HG03442 (cell line): Measurements from ENCODE around the gene MEGF6.

Experiments used
- ATAC-seq: cut with Tn5 transposase; IDR thresholded peaks from one replicate; pipeline ENCODE4 v1.9.1; 2021; ENCODE audit warnings: mild to moderate bottlenecking, moderate library complexity; ENCODE audit not compliant: unreplicated experiment

Gene MEGF6

GRCh38 chr1:3507636-3508275, 103.6 kb downstream of the MEGF6 start:
- no peak for ATAC-seq

- no peak for ATAC-seq
Measured at GRCh38 chr1:3506943-3507342, 104.4 kb downstream of the MEGF6 start.

GRCh38 chr1:3506041-3506440, 105.3 kb downstream of the MEGF6 start:
- ATAC-seq, result no peak

GRCh38 chr1:3505161-3505560, 106.1 kb downstream of the MEGF6 start:
- ATAC-seq, result no peak

DNA sequence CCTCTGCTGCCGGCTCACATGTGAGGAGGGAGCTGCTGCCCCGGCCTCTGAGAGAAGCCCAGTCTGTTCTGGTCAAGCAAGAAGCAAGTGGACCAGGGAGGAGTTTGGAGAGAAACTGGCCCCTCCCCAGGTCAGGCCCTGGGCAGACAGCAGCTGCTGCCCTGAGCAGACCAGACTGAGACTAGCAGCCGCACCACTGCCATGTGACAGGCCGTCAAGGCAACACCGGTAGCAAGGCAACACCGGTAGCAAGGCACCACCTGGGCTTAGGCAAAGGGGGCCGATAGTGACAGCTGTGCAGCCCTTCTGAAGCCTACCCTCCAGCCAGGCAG, 106.5 kb downstream of the MEGF6 start:
- ATAC-seq, result no peak

DNA sequence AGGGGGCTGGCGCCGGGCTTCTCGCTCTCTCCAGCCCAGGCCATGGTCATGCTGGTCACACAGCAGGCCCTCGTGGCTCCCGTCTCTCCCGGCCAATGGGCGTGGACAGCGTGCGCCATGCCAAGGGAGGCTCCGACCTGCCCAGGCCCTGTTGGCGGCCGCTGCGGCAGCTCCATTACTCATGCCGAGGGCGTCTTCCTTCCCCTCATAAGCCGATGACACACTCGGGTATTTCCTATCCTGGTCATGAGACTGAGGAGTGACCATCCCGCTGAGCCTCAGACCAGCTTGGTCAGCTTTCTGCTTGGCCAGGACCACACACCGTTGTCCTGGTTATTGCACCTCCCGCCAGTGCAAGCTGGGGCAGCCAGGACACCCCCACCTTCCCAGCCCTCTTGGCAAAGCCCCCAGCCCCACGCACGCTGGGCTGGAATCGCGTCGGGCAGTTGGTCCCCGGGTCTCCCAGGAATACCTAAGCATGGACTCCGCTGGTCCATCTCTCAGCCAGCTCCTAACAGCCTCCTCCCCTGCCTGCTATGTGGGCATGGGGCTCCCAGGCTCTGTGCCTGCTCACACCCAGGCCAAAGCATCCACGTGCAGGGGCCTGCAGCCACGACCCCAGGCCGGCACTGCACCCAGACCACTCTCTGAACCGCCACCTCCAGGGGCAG, 107.0 kb downstream of the MEGF6 start:
- ATAC-seq, result no peak

- ATAC-seq, result no peak
Measured at GRCh38 chr1:3503525-3503886, 107.8 kb downstream of the MEGF6 start.

- no peak for ATAC-seq
Measured at GRCh38 chr1:3502641-3503524, 108.4 kb downstream of the MEGF6 start.

DNA sequence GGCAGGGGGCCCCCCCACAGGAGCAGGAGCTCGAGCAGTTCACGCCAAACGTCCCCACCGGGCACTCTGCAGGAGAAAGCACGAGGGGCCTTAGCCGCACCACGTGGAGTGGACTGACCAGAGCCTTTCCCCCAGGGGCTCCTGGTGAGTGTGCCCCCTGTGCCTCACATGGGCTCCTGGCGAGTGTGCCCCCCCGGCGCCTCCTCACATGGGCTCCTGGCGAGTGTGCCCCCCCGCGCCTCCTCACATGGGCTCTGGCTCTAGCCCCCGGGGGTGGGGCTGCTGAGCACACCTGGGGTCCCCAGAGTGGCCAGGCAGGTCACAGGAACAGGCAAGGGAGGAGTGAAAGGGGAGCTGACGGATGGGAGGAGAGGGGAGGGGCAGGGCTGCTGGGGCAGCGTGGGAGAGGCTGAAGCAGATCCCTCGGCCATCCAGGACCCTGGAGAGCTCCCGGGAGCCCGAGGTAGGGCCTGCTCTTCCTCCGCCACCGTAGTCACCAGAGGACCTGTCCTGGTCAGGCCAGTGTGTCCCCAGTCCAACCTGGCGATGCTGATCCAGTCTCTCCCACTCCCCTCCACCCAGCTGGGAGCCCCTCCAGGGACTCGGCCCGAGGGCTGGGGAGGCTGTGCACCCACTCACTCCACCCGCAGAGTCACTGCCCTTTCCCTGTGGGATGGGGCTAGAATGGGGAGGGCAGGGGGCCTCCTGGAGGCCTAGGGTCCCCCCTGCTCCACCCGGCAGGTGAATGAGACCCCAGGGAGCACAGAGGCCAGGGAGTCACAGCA, 109.3 kb downstream of the MEGF6 start:
- no peak for ATAC-seq

DNA sequence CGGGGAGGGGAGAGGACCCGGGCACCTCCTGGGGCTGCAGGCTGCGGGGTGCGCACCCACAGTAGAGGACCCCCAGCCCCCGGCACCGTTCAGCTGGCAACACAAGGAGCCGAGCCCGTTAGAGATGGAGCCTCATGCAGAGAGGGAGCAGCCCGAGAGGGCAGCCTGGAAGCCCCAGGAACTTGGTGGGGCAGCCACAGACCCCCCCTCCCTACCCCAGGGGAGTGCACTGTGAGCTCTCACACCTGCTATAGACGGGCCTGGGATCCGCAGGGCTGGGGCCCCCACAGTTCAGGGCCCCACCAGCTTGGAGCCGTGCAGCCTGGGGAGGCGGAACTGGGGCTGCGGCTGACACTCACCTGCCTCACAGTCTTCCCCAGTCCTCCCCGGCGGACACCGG, 109.9 kb downstream of the MEGF6 start:
- ATAC-seq, result no peak

DNA sequence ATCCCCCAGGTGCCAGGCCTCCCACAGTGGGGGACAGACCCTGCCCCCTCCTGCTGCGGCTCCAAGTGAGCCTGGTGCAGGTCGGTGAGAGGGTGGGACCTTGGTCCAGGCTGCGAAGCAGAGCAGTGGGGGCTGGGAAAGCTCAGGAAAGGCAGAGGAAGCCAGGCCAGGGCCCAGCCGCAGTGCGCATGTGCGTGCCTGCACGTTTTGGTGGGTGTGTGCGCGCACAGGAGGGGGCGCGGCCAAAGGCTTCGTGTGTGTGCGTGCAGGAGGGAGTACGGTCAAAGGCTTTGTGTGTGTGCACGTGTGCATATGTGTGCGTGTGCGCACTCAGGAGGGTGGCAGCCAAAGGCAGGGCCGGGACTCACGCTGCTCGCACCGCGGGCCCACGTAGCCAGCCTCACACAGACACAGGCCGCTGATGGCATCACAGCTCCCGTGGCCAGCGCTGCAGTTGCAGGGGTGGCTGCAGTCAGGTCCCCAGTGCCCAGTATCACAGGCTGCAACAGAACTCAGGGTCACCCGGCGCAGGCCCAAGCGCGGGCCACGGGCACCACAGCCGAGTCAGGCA, 111.0 kb downstream of the MEGF6 start:
- ATAC-seq, result no peak

- ATAC-seq, result no peak
Measured at GRCh38 chr1:3499611-3500010, 111.7 kb downstream of the MEGF6 start.

DNA sequence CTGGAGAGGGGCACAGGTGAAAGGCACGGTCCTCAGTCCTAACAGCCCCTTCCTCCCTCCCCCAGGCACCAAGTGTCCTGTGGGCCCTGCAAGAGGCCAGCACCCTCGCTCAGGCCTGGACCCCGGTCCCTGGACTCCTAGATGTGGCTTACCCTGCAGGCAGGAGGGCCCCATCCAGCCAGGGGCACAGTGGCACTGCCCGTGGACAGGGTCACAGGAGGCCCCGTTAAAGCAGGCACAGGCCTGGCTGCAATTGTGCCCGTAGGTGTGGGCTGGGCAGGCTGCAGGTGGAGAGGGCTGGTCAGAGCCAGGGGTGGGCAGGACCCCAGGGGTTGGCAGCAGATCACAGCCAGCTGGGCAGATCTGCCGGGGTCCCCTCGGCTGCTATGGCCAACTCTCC, 112.3 kb downstream of the MEGF6 start:
- no peak for ATAC-seq

DNA sequence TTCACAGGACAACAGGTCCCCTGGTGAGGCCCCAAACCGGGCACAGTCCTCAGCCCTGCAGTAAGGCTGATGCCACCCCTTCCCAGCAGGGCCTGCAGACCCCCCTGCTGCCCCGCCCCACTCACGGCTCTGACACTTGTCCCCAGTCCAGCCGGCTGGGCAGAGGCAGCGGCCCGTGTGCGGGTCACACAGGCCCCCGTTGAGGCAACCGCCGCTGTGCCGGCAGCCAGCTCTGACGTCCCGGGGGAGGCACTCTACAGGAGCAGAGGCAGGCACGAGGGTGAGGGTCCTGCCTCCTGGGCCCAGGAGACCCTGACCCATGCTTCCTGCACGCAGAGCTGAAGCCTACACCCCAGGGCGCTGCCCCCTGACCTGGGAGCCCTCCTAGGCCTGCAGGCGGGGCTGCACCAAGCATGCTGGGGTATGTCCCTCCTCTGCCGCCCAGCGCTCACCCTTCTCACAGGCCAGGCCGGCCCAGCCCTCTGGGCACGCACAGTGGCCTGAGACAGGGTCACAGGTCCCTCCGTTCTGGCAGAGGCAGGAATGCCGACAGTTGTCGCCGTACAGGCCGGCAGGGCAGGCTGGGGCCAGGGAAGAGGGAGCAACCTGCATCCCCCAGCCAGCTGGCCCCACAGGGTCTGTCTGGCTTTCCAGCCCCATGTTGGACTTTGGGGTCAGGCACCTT, 112.9 kb downstream of the MEGF6 start:
- no peak for ATAC-seq

DNA sequence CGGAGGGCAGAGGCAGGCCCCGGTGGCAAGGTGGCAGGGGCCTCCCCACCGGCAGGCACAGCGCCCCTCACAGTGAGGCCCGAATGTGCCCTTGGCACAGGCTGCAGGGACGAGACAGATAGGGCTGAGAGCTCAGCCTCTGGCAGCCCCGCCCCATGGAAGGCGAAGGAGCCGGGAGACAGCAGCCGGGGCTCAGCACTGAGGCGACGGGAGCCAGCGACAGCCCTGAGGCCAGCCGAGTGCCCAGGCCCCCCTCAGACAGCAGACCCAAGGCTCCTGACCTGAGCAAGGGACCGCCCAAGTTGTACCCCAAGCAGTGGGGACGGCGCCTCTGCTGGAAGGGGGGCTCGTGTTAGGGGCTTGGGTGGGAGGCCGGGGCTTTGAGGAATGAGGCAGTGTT, 113.8 kb downstream of the MEGF6 start:
- ATAC-seq, result no peak

DNA sequence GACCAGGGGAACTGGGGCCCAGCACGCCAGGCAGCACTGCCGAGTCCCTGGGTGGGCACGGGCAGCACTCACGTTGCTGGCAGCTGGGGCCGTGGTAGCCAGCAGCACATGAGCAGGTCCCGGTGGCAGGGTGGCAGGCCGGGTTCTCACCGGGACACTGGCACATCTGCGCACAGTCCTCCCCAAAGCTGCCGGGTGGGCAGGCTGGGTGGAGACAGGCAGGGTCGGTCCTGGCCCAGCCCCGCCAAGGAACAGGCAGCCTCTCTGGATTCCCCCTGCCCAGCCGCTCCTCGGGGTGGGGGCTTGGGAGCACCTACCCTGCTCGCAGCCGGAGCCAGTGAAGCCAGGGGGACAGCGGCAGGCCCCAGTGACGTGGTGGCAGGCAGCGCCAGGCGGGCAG, 114.4 kb downstream of the MEGF6 start:
- no peak for ATAC-seq

- no peak for ATAC-seq
Measured at GRCh38 chr1:3495776-3496745, 115.2 kb downstream of the MEGF6 start.

GRCh38 chr1:3494321-3495308, 116.7 kb downstream of the MEGF6 start:
- no peak for ATAC-seq
